GM19025 (cell line): Measurements from ENCODE around the gene GPC1.

Experiments
- ATAC-seq: cut with Tn5 transposase; IDR thresholded peaks from one replicate; pipeline ENCODE4 v1.9.1; 2021; ENCODE audit warnings: mild to moderate bottlenecking, low read depth, moderate library complexity; ENCODE audit not compliant: unreplicated experiment

GPC1 gene

DNA sequence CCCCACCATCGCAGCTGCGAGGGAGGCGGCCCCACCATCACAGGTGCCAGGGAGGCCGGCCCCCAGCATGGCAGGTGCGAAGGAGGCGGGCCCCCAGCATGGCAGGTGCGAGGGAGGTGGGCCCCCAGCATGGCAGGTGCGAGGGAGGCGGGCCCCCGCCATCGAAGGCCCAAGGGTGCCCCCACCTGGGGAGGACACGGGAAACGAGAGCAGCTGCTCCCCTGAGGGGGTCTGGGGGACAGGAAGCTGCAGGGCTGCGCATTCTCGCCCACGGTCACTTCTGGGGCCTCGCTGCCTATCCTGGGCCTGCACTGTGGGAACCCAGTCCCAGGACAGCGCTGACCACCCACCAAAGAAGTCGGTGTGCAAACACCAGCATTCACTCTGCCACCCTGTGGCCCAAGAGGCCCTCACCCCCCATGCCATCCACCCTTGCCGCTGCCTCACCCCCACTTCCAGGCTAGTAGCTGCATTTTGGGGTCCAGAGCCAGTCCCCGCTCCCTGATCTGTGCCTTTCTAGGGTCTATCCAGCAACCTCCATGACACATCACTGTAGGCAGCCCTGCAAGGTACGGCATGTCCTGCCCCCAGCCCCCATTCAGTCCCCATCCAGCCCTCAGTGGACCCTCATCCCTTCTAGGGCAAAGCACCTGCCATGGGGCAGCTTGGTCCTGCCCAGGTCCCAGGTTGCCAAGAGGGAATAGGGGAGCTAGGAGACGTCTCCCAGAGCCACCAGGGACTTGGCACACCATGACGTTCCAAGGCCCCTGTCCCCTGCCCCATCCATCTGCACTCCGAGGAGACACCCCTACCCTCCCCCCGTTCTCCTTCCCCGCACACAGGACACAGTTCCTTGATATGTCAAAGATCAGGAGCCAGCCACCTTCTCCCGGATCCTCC is 24.0 kb upstream of the GPC1 start:
- ATAC-seq: no peak

DNA sequence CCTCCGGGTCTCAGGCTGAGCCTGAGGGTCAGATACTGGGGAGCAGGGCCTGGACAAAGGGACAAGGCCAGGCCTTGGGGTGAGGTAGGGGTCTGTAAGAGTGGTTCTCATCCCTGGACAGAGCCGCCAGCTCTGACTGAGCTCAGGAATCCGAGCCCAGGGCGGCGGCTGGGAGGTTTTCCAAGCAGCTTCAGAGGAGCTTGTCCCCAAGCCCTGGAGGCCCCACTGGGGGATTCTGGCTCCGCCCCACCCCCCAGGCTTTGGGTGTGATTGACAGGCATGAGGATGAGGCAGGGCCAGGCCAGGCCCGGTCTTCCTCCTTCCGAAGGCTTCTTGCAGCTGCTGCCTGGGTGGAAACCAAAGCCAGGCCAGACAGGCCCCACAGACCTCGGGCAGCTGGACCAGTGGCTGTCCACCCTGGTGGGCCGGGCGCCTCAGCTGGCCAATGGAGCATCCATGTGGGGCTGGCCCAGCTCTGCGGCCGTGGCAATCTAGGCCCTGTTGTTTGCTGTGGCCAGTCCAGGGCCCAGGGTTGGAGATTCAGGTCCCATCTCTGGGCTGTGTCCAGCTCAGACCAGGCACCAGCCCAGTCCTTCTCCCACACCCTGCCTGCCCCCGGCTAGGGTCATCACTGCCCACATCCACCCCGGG is 23.1 kb upstream of the GPC1 start:
- ATAC-seq: no peak

DNA sequence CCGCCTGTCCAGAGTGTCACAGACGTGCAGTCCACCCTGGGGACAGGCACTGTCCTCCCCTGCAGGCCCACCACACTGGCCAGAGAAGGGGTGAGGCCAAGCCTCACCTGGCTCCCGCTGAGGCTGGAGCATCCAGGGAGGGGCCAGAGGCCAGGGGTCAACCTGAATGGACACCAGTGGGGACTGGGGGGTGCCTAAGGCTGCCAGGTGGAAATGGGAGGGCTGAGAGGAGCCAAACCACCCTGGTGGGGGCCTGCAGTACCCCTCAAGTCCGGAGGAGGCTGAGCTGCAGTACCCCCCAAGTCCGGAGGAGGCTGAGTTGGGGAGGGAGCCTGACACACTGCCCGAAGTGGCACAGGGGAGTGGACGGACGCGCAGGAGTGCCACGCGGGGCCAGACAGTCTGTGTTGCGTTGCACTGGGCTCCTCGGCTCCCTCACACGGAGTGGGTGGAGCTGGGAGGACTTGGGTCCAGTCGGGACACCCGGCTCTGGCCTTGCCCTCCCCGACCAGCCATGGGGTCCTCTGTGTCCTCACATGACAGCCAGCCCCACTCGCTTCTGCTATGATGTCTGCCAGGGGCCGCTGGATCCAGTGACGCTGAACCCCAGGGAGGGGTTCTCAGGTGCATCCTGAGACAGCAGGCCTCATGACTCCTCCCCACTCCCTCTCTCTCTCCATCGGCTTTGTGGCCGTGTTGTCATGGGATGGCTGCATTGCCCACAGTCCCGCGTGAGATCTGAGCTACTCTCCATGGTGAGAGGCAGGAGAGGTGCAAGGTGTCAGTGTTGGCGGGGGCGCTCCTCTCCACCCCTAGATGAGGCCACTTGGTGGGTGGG is 22.3 kb upstream of the GPC1 start:
- no peak for ATAC-seq

DNA sequence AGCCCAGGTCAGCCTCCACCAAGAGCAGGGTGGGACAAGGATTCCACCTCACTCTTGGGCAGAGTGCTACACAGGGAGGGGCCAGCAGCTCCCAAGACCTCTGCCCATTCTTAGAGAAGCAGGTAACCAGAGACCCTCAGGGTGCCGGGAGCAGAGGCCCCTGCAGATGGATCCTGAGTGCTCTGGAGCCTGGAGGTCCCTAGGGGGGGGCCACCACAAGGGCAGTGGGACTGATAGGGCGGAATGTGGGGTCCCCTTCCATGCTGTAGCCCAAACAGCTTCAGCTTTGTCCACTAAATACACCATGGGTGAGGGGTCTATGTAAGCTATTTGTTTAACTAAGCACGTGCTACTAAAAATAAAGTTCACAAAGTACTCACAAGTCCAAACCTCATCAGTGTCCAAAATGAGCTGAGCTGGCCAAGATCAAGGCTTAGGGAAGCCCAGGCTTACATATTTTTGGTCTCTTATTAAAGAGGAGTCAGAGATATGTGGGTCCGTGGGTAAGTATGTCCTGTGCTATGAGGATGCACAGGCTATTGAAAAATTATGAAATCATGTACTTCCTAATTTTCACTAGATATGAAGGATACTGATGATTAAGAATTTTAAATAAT is 21.5 kb upstream of the GPC1 start:
- ATAC-seq: no peak

DNA sequence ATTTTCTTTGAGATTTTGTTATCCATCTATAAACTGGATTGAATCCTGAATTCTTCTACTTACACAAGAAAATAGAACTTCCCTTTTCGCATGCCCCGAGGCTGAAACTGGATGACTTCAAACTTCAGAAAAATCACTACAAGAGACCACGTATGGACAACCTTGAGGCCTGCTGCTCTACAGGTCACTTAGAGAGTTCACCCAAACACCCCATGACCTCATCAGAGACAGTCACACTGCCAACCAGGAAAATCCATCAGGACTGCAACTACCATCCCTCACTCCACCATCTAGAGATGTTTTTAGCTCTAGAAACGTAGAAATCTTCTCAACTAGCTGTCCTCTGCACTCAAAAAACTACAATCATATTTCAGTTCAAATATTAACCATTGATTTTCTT is 18.6 kb upstream of the GPC1 start:
- ATAC-seq: no peak

DNA sequence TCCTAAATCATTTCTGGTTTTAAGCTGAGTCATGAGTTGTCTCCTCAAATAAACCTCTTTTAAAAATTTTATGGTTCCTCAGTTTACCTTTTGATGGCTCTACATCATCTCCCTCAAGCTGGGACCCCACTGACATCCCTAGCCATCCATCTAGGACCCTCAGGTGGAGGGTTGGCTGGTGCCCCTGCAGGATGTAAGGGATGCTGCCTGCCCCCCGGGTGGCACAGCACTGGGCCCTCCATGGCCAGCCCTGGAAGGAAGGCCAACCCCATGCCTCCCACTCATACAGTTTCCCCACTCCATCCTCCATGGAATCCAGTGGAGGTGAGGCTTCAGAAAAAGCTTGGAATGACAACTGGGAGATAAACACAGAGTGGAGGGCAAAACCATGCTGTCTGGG is 17.2 kb upstream of the GPC1 start:
- no peak for ATAC-seq

DNA sequence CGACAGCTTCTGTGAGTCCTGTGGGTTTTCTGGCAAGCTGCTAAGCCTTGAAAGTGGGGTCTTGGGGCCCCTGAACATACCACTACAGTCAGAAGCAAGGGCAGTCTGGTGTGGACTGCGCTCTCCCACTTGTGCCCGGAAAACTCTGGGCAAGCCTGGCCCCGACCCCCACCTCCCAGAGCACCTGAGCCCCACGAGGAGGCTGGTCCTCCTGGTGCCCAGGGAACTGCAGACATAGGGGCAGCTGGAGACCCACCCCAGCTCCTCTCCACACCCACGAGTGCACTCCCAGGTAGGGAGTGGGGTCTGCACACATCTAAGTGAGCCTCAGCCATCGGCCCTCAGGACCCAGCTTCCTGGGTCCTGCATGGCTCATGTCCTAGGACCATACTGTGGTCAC is 16.2 kb upstream of the GPC1 start:
- ATAC-seq: no peak

DNA sequence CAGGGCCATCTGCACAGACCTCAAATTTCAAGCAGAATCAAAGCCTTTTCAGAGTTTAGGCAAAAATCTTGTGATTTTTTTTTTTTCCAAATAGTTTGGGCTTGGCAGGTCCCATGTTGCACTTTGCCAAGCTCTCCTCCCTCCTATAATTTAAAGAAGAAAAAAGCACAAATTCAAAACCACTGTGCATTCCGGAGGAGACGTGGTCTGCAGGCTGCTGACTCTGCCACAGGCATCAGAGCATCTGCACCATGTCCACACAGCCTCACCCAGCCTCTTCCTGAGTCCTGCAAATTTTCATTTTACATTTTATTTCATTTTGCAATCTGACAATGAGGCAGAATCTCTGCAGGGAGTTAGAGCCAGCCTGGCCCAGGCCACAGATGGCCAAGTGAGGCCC is 15.7 kb upstream of the GPC1 start:
- ATAC-seq: no peak

DNA sequence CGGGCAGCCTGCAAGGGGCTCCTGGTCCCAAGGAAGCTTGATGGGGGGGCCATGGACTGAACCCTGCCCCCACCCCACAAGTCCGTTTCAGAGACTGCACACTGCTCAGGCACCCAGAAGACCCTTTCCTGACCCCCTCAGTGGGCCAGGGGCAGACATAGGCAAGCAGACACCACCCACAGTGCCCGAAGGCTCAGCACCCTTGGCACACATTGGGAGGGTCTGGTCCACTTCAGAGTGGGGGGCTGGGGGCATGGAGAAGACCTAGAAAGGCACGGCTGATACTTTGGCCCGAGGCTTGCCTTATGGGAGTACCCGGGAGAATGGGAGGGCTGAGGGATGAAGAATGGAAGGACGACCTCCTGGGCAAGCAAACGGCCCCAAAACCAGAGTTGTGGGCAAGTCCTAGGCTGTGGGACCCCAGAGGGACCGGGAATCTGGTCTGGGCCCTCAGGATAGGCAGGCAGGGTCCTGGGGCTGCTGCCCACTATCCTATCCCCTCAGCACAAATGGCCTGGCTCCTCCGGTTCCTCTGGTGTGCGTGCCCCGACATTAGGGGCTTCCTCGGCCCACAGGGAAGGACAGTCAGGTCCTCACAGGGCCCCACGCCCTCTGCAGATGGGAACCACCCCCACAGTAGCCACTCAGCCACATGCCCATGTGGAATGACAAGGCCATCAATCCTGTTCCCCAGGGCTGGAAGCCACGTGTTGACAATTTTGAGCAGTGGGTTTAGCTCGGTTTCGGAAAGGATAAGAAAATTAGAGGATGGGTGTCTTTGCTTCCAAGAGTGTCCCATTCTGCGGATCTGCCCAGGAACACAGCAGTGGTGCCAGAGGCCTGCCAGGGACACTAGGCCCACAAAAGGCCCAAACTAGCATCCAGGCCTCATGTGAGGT is 15.0 kb upstream of the GPC1 start:
- ATAC-seq: no peak

DNA sequence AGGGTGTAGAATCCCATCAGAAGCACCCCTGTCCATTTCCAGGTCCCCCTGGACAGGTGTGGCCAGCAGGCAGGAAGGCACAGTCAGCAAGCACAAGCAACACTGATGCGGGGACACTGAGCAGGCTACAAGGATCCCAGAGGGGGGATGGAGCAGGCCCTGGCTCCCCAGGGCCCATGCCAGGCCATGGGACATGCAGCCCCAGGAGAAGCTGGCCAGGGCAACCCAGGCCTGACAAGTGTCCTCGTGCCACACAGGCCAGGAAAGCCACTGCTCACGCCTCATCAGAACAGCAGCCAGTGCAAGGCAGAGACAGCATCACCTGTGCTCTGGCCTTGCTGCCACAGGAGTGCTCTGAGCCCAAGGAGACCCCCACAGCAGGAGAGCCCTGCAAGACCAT is 14.1 kb upstream of the GPC1 start:
- ATAC-seq: no peak

DNA sequence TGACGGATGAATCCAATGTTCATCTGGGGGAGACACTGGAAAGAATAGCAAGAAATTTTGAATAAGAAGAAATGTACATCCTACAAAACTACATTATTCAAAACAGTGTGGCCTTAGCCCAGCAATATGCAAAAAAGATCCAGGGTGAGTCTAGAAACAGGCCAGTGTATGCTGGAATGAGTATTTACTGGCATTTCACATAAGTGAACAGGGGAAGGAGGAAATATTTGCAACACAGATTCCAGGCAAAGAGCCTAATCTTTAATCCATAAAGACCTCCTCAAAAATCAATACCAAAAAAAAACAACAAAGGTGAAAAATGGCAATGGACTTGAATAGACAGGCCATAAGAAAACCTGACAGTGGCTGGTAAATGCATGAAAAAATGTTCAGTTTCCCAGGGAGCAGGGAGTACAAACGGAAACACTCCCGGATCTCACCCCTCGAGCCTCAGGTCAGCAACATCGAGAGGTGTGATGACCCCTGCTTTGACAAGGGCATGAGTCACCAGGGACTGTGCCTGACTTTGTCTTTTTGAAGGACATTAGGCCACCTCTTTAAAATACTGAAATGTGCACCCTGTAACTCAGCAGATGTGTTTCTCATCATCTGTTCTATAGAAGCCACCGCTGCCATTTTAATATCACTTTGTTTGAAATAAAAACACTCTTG is 12.7 kb upstream of the GPC1 start:
- no peak for ATAC-seq

DNA sequence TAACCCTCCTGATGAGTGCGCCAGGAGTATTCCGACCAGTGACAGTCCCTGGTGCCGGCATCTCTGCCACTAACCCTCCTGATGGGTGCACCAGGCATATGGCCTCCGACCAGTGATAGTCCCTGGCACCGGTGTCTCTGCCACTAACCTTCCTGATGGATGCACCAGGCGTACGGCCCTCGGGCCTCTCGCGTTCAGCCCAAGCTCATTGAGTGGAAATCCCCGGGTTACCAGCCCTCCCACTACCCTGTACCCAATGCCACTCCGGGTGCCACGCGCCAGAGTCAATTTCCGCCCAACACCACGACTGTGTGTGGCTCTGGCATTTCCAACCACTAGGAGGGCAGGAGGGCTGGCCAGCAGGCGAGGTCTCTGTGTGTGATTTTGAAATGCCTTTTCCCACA is 11.7 kb upstream of the GPC1 start:
- ATAC-seq: no peak

DNA sequence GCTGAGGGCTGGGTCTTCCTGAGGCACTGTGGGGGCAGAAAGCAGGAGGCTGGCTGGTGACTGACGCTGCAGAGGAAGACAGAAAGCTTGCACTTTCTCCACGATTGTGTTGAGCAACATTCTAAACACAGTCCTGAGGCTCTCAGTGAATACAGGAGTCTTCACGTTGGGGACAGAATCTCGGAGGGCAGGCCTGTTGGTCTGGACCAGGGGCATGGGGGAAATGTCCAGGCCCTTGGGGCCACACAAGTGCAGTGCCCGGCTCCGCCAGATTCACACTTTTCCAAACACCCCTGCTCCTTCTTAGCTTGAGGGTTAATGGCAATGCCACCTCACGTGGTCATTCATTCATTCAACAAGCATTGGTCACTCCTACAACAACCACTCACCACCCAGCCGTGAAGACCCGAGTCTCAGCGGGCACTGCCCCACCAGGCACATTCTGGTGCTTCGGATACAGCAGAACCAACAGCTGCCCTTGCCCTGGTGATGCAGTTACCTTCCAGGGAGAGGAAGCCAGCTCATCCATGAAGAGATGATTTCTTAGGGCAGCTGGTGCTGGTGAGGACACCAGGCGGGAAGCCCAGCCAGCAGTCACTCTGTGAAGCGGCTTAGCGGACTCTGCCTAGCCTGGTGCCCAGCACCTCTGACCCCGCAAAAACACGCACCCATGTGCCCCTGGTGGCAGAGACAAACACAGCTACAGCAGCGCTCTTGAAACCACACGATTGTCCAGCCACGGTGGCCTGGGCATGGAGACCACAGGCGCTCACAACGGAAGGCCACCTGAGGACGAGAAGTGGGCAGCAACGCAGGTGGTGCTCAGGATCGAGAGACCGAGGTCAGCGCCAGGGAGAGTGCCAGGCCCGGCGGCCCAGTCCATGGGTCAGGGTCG is 10.9 kb upstream of the GPC1 start:
- no peak for ATAC-seq

DNA sequence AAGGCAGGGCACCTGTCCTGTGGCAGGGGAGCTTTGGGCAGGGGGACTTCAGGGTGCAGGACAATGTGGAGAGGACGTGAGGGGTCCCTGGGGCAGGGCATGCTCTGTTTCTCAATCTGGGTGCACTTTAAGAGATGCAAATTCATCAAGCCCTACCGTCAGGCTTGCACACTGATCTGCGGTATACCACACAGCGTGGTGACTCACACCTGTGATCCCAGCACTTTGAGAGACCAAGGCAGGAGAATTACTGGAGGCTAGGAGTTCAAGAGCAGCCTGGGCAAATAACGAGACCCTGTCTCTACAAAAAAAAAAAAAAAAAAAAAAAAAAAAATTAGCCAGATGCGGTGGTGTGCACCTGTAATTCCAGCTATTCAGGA is 10.2 kb upstream of the GPC1 start:
- ATAC-seq: no peak

DNA sequence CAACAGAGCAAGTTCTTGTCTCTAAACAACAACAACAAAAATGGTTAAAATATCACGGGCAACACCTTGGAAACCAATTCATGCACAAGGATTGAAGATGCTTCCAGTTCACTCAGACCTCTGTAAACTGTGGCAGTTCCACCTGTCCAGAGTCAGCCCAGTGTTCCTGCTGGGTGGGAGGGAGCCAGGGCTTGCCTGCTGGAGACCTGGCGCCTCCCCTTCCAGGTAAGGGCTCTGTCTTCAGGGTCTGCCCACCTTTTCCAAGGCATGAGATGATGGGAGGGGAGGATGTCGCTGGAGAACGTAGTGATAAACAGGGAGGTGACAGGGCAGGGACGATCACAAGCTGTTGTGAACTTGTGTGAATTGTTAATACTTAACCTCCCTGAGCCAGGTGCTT is 9.8 kb upstream of the GPC1 start:
- ATAC-seq: no peak

DNA sequence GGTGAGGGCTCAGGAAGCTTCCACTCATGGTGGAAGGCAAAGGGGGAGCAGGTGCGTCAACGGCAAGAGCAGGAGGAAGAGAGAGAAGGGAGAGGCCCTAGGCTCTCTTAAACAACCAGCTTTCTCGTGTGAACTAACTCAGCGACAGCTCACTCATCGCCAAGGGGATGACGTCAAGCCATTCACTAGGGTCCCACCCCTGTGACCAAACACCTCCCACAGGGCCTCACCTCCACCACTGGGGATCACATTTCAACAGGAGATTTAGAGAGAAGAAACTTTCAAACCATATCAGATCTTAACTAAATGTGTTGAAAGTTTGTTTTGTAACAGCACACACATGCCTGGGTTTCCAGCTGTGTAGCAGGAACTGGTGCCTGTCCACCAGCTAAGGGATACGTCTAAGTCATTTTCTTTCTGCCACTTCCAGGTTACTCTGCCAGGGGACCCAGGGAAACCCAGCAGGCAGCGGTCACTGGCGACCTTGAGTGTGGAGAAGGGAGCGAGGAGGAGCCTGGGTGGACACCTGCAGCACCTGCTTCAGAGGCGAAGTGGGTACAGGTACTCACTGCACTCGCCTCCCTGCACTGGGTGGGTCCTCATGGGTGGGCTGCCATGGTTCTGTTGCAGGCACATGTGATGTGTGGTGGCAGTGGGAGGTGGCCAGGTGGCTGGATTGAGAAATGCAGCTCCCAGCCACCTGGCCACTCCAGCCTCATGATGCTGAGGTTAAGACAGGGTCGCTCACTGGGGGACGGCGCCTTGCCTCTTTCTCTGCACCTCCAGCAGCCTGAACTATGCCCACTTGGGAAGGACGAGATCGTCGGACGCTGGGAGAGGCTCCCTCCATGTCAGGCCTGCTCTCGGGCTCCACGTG is 8.4 kb upstream of the GPC1 start:
- no peak for ATAC-seq

DNA sequence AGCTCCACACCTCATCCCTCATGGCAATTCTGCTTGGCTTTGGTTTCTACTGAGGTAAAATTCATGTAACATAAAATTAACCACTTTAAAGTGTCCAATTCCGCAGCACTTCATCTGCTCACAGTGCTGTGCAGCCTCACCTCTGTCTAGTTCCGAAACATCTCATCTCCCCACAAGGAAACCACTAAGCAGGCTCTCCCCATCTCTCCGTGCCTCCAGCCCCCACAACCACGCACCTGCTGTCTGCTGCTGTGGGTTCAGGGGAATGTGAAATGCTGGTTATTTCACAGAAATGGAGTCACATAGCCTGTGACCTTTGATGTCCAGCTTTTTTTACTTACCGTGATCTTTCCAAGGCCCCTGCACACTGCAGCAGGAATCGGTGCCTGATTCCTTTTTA is 7.7 kb upstream of the GPC1 start:
- no peak for ATAC-seq
